ENCODE data around the gene CERK. TPM values are rescaled to one million over a fixed set of nuclear protein-coding genes. Genes with fewer than 3 reads are reported as not detected.
A peak's percentile ranks its signal among the peaks of the same experiment; 100 is the strongest.
"Not testable (repeated sequence)": the region's sequence is repeated elsewhere in the genome, so short reads cannot be mapped to it uniquely, and the experiment has no call there.

Gene CERK
- total RNA-seq, 1 donor from 2014 or later = 67.5 TPM

GRCh38 chr22:46736705-46737104, 1.3 kb downstream of the CERK start:
- Mint-ChIP-seq H3K36me3 (no peaks in the 10 kb centered on the region), H3K27me3 (no peaks in the 10 kb centered on the region), H3K4me3 (peak overlapping the region; percentile 97), H3K9me3 (no peaks in the 10 kb centered on the region), H3K4me1 (ENCODE audit: unreplicated experiment) (peaks cover 46% of the 10 kb centered on the region), H3K27ac (peak overlapping the region; percentile 84)
- DNase-seq (ENCODE audit: extremely low spot score, unreplicated experiment) = no peak
- TF ChIP-seq CTCF (conservative IDR thresholded peaks at IDR 0.05) = no peak

- Mint-ChIP-seq H3K27ac (no peak overlapping the region), H3K4me1 (ENCODE audit: unreplicated experiment) (peaks cover 51% of the 10 kb centered on the region), H3K4me3 (peak overlapping the region; percentile 97), H3K9me3 (no peaks in the 10 kb centered on the region), H3K27me3 (no peaks in the 10 kb centered on the region), H3K36me3 (no peaks in the 10 kb centered on the region)
- DNase-seq (ENCODE audit: extremely low spot score, unreplicated experiment) = no peak
- TF ChIP-seq CTCF (conservative IDR thresholded peaks at IDR 0.05) = no peak
Observed at GRCh38 chr22:46735747-46736608, 2.1 kb downstream of the CERK start.

GRCh38 chr22:46734830-46735453, 3.1 kb downstream of the CERK start:
- Mint-ChIP-seq H3K36me3 (no peaks in the 10 kb centered on the region), H3K4me3 (peak overlapping the region; percentile 97), H3K27me3 (no peaks in the 10 kb centered on the region), H3K9me3 (no peaks in the 10 kb centered on the region), H3K27ac (peak overlapping the region; percentile 53), H3K4me1 (ENCODE audit: unreplicated experiment) (peaks cover 57% of the 10 kb centered on the region)
- TF ChIP-seq CTCF (conservative IDR thresholded peaks at IDR 0.05) = no peak
- DNase-seq (ENCODE audit: extremely low spot score, unreplicated experiment) = no peak

GRCh38 chr22:46734213-46734722, 3.8 kb downstream of the CERK start:
- H3K36me3 Mint-ChIP-seq; H3K9me3 Mint-ChIP-seq; DNase-seq (ENCODE audit: extremely low spot score, unreplicated experiment); H3K27me3 Mint-ChIP-seq: not testable (repeated sequence)
- Mint-ChIP-seq H3K27ac (peak overlapping the region; percentile 53), H3K4me1 (ENCODE audit: unreplicated experiment) (peaks cover 57% of the 10 kb centered on the region), H3K4me3 (peak overlapping the region; percentile 78)

GRCh38 chr22:46732513-46732912, 5.5 kb downstream of the CERK start:
- H3K27me3 Mint-ChIP-seq = no peaks in the 10 kb centered on the region
- no peaks in the 10 kb centered on the region for H3K9me3 Mint-ChIP-seq
- peaks cover 53% of the 10 kb centered on the region for H3K4me1 Mint-ChIP-seq (ENCODE audit: unreplicated experiment)
- TF ChIP-seq CTCF (conservative IDR thresholded peaks at IDR 0.05) = no peak
- H3K27ac Mint-ChIP-seq = no peak overlapping the region
- no peaks in the 10 kb centered on the region for H3K36me3 Mint-ChIP-seq
- no peak overlapping the region for H3K4me3 Mint-ChIP-seq
- DNase-seq (ENCODE audit: extremely low spot score, unreplicated experiment) = no peak

GRCh38 chr22:46732041-46732379, 6.0 kb downstream of the CERK start:
- Mint-ChIP-seq H3K27ac (peak overlapping the region; percentile 77), H3K4me1 (ENCODE audit: unreplicated experiment) (peaks cover 51% of the 10 kb centered on the region), H3K9me3 (no peaks in the 10 kb centered on the region), H3K4me3 (no peak overlapping the region), H3K27me3 (no peaks in the 10 kb centered on the region), H3K36me3 (no peaks in the 10 kb centered on the region)
- DNase-seq (ENCODE audit: extremely low spot score, unreplicated experiment) = no peak
- TF ChIP-seq CTCF (conservative IDR thresholded peaks at IDR 0.05) = no peak
